ENCODE data around the gene ATP7B.

GRCh38 chr13:52001120-52001731, 10.0 kb downstream of the ATP7B start:
- TF ChIP-seq EZH2 (IDR thresholded peaks at IDR 0.05; ENCODE audit: low read length, missing control alignments): no peak
- TF ChIP-seq, protein P1, sequence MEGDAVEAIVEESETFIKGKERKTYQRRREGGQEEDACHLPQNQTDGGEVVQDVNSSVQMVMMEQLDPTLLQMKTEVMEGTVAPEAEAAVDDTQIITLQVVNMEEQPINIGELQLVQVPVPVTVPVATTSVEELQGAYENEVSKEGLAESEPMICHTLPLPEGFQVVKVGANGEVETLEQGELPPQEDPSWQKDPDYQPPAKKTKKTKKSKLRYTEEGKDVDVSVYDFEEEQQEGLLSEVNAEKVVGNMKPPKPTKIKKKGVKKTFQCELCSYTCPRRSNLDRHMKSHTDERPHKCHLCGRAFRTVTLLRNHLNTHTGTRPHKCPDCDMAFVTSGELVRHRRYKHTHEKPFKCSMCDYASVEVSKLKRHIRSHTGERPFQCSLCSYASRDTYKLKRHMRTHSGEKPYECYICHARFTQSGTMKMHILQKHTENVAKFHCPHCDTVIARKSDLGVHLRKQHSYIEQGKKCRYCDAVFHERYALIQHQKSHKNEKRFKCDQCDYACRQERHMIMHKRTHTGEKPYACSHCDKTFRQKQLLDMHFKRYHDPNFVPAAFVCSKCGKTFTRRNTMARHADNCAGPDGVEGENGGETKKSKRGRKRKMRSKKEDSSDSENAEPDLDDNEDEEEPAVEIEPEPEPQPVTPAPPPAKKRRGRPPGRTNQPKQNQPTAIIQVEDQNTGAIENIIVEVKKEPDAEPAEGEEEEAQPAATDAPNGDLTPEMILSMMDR (conservative IDR thresholded peaks at IDR 0.05 in 1 of 2, IDR thresholded peaks at IDR 0.05 in 1 of 2; ENCODE audit: low read depth in 1 of 2, low read length in 2 of 2): peak; percentile 63 to 73
